GM19438 (cell line): ENCODE results near the gene AVEN.
"Not testable (repeated sequence)": the region's sequence is repeated elsewhere in the genome, so short reads cannot be mapped to it uniquely, and the experiment has no call there.

Experiments
- ATAC-seq: cut with Tn5 transposase; IDR thresholded peaks from one replicate; pipeline ENCODE4 v1.9.1; 2021; ENCODE audit warnings: low read depth; ENCODE audit not compliant: unreplicated experiment

Gene AVEN

DNA sequence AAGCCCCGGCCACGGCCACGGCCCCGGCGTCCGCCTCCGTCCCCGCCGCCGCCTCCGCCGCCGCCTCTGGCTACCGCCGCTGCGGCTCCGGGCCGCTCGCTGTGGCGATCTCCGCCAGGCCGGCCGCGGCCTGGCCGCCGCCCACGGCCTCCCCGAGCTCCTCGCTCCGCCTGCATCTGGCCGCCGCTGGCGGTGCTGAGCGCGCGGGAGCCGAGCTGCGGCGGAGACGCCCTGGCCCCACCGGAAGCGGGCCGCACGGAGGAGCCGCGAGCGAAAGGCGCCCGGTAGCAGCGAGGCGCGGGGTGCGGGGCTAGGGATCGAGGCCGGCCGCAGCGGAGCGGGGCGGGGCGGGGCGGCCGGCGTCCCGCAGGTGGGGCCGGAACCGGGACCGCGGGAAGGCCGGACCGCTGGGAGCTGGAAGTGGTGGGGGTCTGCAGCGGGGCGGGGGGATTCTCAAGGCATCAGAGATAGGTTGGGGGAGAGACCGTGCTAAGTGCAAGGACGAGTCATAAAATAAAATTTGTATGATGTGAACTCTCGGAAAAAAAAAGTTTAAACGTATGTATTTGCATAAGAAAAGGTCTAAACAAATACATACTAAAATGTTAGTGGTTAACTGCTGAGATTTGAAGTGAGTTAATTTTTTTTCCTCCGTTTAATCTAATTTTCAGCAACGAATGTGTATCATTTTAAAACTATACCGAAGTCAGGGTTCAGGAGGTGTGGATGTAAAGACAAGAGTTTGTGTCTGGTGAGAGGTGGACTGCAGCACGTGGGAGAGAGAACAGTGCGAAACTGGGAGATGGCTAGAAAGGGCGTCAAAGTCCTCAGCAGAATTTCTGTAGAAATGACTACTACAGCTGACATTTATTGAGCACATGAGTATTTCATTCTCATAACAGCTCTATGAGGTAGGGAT lies at the start of gene AVEN:
Gene AVEN, minus strand, starts transcription at position 334 of the 919 bp plus-strand sequence. Its CDS starts 158 bp downstream, at position 176.
- ATAC-seq, result peak; percentile 40

- no peak for ATAC-seq
Measured at GRCh38 chr15:34085746-34086145, 46.7 kb upstream of the AVEN start.

DNA sequence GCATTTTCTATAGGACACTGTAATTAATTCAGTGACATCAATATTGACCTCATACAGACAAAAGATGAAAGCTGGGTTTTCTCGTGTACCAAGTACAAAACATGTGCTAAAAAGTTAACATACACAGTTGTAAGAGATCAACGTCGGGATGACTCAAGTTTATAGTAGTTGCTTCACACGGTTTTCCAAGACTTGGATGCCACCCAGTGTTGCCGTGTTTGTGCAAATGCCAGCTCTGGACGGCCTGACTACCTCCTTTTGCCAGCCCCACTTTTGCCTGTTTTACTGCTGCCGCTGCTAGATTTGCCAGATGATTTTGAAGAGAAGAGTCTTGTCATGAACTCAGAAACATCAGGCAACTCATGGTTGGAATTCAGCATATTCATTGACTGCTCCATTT lies 45.1 kb upstream of the AVEN start:
- no peak for ATAC-seq

GRCh38 chr15:34079904-34080303 lies 40.9 kb upstream of the AVEN start:
- no peak for ATAC-seq

DNA sequence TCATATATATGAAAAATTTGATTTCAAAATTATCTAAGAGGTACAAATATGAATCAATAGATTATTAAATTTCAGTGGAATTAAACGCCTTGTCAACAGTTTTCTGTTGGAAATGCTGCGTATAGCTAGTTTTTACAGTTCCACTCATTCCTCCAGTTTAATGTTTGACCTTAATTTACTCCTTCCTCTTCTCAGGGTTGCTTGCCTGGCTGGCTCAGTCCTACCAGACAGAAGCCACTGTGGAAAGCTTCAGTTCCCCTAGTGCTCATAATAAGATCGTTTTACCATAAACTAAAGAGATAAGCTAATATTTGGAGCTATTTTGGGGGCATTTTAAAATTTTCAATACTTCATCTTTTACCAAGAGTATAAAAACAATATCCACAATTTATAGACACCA lies 39.9 kb upstream of the AVEN start:
- ATAC-seq, result no peak

GRCh38 chr15:34076785-34077184 lies 37.8 kb upstream of the AVEN start:
- ATAC-seq, result no peak

GRCh38 chr15:34070003-34070402 lies 31.0 kb upstream of the AVEN start:
- no peak for ATAC-seq

GRCh38 chr15:34065941-34066340 lies 26.9 kb upstream of the AVEN start:
- no peak for ATAC-seq

GRCh38 chr15:34065261-34065660 lies 26.3 kb upstream of the AVEN start:
- ATAC-seq, result no peak

DNA sequence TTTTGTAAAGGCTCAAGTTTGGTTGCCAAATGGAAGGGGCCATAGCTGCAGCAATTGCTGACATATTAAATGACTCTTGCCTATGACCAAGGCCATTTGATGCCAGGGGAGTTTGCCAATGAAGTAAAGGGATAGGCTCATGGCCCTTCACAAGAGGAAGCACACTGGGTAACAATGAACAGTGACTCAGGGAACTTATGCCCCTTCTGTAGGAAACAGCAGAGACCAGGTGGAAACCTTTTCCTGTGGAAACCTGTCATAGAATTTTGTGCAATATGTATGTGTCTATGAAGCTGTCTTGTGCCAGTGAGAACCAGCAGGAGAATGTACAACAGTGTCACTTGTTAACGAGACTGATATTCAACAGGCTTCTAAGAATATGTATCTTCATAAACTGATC lies 25.4 kb upstream of the AVEN start:
- no peak for ATAC-seq

DNA sequence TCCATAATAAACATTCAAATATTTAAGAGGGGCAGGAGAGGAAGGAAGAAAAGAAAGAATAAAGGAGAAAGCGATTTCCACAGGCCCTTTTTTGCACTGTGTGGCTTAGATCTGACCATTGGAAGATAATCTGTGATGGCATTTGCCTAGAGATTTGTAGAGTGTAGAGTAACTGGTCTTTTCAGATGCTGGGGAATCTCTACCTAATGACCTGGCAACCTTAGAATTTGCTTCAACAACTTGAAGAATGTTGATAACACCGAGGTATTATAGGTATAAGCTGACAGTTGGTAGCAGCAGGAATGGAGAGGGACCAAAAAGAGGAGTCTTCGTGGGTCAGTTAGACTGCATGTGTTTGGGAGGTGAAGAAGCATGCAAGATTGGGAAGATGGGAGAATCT lies 20.9 kb upstream of the AVEN start:
- no peak for ATAC-seq

DNA sequence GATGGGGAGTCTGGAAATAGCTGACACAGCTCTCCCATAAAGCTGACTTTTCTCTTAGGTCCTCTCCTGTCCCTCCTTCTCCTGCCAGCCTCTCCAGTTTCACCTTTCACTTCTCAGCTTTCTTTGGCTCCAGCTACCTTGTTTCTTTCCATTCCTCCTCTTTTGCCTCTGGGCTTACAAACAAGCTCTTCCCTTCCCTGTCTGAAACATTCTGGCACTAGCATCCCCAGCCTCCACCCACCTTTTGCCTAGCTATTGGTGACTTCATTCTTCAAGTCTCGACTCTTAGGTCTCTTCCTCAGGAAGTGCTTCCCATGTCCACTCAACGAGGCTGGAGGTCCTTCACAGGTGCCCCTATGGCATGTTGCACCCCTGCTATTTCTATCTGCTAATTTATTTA lies 20.5 kb upstream of the AVEN start:
- no peak for ATAC-seq

- no peak for ATAC-seq
Measured at GRCh38 chr15:34056911-34057310, 17.9 kb upstream of the AVEN start.

GRCh38 chr15:34055868-34056595 lies 17.0 kb upstream of the AVEN start:
- no peak for ATAC-seq

GRCh38 chr15:34054081-34054707 lies 15.2 kb upstream of the AVEN start:
- ATAC-seq, result no peak

DNA sequence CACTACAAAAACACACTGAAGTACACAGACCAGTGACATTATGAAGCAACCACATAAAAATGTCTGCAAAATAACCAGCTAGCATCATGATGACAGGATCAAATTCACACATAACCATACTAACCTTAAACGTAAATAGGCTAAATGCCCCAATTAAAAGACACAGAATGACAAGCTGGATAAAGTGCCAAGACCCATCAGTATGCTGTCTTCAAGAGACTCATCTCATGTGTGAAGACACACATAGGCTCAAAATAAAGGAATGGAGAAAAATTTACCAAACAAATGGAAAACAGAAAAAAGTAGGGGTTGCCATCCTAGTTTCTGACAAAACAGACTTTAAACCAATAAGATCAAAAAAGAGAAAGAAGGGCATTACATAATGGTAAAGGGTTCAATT lies 11.4 kb upstream of the AVEN start:
- ATAC-seq, result not testable (repeated sequence)

- no peak for ATAC-seq
Measured at GRCh38 chr15:34049112-34049511, 10.1 kb upstream of the AVEN start.

- no peak for ATAC-seq
Measured at GRCh38 chr15:34047893-34048775, 9.1 kb upstream of the AVEN start.

GRCh38 chr15:34046471-34047145 lies 7.6 kb upstream of the AVEN start:
- ATAC-seq, result no peak

DNA sequence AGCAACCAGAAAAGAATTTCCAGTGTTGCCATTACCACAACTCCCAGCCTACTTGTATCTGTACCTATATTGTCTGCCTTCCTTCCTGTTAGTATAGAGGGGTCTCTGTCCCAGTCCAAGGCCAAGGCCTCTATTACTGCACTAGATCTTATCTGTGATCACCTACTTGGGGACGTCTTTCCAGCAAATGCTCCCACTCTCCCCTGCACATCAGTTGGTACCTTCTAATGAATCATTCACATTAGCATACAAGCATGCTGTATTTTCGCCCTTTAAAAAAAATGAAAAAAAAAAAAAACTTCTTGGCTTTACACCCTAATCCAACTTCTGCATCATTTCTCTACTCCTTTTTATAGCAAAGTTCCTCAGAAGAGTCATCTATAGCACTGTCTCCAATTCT lies 4.8 kb upstream of the AVEN start:
- ATAC-seq, result no peak
